HG03469 (cell line): ENCODE measurements around the gene EEF1AKMT2.
A peak's percentile ranks its signal among the peaks of the same experiment; 100 is the strongest.
"Not testable (repeated sequence)": the region's sequence is repeated elsewhere in the genome, so short reads cannot be mapped to it uniquely, and the experiment has no call there.

Experiments used
- ATAC-seq: cut with Tn5 transposase; IDR thresholded peaks from one replicate; pipeline ENCODE4 v1.9.1; 2021; ENCODE audit warnings: mild to moderate bottlenecking, moderate library complexity, moderate number of reproducible peaks; ENCODE audit not compliant: unreplicated experiment

The EEF1AKMT2 gene

DNA sequence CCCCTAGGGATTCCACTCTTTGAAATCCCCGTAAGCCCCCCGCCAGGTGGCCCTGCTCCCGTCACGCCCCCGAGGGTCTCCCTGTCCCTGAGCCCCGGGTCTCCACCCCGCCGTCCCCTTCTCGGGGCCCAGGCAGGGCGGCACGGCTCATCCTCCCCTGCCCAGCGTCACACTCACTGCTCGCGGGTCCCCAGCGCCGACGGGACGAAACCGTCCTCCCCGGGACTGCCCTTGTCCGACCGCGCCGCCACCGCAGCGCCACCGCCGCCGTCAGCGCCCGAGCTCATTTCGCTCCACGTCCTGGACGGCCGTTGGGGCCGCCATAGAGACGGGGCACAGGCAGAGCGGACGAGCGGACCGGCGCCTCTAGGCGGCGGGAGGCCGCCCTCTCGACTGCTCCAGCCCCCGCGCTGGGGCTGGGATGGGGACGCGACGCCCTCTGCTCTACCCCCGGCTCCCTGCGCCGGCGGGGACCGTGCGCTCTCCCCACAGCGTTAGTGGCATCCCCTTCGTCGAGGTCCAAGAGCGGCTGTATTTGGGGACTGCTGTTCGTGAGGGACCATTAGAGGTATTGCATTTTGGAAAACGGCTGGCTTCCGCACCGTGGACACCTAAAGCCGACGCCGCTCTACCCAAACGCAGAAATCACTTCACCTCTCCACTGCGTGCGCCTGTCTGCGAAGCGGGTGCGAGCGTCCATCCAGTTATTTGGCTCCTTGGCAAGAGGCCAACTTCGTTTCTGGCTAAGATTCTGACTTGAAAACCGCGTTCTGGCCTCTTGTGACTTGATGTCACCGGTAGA lies at the start of gene EEF1AKMT2:
Gene EEF1AKMT2 (minus strand): TSS at position 341 of the 802 bp plus-strand sequence. CDS start 54 bp downstream, at position 287.
- peak; percentile 78 for ATAC-seq

DNA sequence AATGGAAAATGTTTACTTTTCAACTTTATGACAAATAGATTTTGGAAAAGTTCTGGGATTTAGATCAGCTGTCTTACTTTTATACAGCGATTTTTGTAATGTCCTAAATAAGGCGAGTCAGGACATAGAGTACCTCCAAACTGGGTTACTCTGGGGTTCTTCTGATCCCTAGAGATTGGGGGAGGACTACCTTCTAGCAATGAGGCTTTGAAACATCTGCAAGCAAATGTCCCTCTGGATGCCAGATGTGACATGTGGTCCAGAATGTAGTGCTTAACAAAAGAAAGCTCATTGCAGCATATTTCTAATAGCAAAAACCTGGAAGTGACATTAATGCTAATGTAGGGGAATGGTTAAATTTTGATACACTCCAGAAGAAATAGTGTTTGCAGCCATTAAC lies 46.0 kb upstream of the EEF1AKMT2 start:
- ATAC-seq, result no peak

DNA sequence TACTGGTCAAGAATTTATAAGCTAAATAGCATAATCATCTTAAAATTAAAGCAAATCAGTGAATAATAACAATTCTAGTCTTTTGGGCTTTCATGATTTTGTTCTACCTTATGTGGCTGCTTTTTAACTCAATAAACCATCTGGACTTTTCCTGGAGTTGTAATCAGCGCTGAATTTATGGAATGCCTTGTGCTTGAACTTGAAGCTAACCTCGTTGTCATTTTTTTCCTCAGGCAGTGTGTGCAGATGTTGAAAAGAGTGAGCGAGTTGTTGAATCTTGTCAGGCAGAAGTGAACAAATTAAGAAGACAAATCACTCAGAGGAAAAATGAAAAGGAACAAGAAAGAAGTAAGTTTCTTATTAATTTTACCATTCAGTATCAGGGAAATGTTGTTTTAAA lies 39.4 kb upstream of the EEF1AKMT2 start:
- ATAC-seq, result no peak

DNA sequence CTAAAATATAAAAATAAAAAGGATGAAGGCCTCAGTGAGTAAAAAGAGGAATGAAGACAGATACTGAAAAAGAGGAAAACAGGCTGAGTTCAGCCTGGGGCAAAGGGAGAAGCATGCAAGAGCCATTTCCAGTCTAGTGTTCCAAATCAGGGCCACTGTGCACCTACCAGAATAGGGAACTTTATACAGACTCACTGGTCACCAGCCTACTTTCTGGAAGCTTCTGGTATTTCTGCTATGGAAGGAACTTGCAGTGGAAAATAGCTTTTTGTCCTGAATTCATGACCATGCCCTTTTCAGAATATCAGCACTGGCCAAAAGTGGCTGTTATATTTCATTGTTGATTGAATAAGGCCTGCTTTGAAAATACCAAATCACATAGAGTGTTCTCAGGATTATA lies 38.8 kb upstream of the EEF1AKMT2 start:
- ATAC-seq, result no peak

DNA sequence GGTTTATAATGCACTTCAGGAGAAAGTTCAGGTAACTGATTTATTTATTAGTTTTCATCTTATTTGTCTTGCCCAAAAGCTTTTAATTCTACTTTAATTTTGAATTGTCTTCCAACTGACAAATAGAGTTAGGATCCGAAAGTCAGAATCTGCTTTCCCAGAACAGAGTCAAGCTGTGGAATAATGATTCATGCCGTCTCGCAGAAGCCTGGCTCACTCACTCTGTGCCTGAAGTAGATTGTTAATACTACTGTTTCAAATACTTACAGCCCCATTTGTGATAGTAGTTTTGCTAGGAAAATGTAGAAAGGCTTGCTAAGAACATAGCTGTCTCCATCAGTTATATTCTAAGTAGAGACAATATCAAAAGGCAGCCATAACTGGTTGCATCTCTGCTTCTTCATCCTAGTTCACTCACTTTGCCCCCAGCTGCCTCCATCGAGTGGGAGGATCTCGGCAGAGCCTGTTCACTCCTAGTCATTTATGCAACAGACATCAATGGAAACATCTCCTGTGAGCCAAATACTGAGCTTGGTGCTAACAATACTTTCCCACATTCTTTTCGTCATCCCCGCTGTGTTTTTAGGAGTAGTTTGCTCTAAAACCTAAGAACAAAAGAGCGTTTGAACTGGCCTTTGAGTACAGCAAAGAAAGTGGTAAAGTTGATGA lies 37.9 kb upstream of the EEF1AKMT2 start:
- ATAC-seq, result no peak

DNA sequence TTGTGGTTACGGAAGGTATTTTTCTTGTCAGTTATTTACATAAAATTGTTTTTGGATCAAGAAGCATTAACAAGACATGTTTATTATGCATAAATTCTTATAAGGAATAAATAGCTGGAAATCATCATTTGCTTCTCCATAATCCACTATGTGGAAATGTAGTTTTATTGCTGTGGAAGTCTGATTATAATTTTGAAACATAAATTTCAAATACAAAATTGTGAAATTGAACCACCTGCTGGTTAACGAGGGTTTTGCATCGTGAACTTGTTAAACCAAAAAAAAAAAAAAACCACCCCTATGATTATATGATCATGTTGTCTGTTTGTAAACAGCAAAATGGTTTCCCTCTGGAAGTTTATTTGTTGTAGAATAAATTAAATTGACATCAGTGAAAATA lies 35.8 kb upstream of the EEF1AKMT2 start:
- no peak for ATAC-seq

DNA sequence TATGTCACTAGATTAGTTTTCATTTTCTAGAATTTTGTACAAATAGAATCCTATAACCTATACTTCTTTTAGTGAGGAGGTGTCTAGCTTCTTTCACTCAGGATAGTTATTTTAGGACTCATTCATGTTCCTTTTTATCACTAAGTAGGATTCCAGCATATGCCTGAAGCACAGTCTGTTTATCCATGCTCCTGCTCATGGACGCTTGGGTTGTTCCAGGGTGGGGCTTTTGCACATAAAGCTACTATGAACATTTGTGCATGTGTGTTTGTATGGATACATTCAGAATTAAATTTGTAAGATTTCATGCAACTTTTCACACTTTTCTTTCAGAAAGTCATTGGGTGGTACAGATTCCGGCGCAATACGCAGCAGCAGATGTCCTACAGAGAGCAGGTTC lies 34.6 kb upstream of the EEF1AKMT2 start:
- no peak for ATAC-seq

DNA sequence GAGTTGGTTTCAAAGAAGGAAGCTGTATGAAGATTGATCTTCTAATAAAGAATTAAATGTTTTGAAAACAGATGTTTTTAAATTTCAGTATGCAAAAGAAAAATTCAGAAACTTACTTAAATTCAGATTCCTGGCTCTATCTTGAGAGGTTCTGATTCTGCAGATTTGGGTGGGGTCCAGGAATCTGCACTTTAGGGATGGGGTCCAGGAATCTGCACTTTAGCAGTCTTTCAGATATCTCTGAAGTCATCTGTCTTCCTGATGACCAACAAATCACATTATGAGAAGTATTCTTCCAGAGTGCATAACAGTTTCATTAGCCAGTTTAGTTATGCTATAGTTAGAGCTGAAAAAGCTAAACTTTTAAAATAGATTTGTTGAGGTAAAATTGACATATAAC lies 34.0 kb upstream of the EEF1AKMT2 start:
- ATAC-seq, result no peak

DNA sequence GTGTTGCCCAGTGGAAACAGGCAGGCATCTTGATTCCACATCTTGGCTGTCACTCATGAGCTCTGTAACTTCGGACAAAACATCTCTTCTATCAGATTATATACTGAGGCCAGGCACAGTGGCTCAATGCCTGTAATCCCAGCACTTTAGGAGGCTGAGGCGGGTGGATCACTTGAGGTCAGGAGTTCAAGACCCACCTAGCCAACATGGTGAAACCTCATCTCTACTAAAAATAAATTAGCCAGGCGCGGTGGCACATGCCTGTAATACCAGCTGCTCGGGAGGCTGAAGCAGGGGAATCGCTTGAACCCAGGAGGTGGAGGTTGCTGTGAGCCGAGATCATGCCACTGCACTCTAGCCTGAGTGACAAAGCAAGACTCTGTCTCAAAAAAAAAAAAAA lies 33.2 kb upstream of the EEF1AKMT2 start:
- ATAC-seq, result not testable (repeated sequence)

DNA sequence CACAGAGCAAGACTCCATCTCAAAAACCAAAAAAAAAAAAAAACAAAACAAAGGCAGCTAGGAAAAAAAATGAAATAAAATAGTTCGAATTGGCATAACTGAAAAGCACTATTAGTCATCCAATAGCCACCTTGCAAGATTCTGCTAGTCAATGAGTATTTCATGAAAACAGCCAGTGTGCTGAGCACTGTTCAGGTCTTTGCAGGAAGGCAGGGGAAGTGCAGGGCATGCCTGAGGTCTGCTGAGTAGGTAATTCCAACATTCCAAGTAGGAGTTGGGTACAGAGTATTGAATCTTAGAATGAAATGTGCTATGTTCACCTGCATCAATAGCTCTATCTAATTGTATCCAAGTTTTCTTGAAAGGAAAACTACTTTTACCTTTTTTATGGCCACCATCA lies 32.8 kb upstream of the EEF1AKMT2 start:
- no peak for ATAC-seq

DNA sequence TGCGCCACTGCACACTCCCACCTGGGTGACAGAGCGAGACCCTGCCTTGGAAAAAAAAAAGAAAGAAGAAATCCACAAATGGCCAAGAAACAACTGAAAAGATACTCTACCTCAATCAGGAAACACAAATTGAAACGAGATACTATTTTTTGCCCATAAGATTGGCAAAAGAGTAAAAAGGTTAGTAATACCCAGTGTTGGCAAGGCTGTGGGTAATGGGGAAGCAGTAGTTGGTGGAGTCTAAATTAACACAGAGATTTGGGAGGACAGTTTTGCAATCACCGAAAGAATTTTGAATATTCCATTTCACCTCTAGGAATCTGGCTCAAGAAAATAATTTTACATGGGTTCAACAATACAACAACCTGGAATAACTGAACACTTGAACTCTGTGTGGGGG lies 29.8 kb upstream of the EEF1AKMT2 start:
- ATAC-seq, result no peak

DNA sequence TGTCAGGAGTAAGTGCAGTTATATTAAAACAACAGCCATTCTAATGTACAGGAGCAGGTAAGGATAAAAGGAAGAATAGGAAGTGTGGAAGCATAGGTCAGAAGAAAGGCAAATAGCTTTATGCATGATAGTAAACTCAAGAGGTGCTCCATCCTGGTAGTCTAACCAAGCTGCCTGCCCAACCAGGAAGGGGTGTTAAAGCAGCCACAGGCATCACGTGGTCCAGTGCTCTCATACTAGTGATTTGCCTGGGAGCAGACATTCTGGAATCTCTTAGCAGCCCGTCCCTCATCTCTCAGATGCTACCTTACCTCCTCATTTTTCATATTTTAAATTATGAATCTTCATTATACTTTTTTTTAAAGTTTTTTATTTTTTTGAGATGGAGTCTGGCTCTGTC lies 28.4 kb upstream of the EEF1AKMT2 start:
- ATAC-seq, result no peak

DNA sequence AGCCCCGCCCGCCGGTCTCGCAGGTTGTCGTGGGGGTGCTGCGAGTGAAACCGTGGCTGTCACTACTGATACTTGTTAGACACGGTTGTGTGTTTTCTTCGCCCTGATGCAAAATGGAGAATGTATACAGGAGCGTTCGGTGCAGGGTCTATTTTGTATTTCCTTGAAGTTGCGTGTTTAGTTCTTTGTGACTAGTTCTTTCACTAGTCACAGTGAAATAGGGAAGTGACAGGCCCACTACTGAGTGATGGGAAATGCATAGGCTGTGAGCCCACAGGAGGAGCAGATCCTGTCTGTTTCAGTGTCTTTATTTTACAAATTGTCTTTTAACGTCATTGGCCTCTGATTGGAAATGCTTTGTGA lies 10.6 kb upstream of the EEF1AKMT2 start:
- ATAC-seq, result no peak

DNA sequence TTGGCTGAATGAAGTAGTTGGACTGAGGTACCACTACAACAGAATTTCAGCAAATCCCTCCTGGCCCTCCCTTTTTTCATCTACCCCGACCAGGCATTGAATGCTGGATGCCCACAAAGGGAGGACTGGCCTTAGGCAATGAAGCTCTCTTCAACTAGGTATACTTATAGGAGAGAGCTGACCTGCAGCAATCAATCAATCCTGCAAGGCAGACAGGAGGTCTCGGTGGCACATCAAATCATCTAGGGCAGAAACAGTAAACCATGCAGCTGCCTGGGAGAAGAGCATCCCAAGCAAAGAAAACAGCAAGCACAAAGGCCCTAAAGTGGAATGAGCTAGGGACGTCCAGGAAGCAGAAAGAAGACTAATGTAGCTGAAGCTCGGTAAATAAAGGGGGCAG lies 7.5 kb upstream of the EEF1AKMT2 start:
- ATAC-seq, result no peak

DNA sequence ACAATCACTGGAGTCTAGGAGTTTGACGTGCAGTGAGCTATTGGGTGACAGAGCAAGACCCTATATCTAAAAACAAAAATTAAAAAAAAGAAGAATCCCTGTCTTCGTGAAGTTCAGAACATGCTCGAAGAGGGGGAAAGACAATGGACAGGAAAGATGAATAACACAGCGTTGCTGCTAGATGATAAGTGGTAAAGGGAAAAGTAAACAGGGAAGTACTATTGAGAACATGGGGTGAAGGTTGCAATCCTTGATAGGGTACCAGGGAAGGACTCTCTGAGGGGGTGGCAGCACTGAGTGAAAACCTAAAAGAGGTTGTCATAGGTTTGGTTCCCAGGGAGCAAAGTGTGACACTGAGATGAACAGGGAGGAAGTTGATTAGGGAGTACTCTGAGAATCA lies 7.1 kb upstream of the EEF1AKMT2 start:
- no peak for ATAC-seq

DNA sequence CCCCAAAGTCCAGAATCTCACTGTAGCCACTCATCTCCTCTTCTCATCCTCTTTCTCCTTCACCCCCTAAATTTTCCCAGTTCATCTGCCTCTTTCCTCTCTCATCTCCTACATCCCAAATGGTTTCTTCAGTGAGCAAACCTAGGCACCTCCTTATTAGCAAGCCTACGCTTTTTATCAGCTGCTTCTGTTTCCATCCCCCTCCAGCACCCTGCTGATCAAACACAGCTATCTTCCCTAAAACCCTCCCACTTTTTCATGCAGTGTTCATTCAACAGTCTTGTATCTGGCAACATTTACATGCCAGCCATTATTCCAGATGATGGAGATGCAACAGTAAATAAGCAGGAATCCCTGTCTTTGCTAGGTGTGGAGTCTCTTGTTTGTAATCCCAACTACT lies 6.7 kb upstream of the EEF1AKMT2 start:
- ATAC-seq, result no peak

DNA sequence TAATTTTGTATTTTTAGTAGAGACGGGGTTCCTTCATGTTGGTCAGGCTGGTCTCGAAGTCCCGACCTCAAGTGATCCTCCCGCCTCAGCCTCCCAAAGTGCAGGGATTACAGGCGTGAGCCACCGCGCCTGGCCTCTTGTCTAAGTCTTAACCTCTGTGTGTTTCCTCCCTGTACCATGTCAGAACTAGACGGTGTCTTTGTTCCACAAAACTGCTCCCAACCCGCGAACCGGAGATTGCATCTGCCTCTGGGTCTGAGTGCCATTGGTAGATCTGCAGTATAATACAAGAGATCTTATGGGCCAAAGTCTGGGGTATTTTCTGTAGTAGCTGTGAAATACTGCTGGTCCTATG lies 1.3 kb upstream of the EEF1AKMT2 start:
- no peak for ATAC-seq

DNA sequence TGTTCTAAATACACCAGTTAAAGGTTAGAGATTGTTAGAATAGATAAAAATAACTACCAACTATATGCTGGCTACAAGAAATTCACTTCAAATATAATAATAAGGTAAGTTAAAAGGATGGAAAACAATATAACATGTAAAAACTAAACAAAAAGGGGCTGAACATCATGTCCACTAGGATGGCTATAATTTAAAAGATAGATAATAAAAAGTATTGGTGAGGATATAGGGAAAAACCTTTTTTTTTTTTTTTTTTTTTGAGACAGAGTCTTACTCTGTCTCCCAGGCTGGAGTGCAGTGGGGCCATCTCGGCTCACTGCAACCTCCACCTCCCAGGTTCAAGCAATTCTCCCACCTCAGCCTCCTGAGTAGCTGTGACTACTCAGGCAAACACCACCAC lies 8.8 kb downstream of the EEF1AKMT2 start:
- not testable (repeated sequence) for ATAC-seq

DNA sequence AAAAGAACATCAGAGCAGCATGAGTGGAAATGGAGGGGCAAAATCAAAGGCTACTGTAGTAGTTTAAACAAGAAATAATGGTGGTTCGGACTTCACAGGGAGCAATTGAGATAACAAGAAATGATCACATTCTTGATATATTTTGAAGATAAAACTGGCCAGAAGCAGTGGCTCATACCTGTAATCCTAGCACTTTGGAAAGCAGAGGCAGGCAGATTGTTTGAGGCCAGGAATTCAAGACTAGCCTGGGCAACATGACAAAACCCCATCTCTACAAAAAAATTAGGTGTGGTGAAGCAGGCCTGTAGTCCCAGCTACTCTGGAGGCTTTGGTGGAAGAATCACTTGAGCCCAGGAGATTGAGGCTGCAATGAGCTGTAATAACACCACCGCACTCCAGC lies 22.9 kb downstream of the EEF1AKMT2 start:
- no peak for ATAC-seq

DNA sequence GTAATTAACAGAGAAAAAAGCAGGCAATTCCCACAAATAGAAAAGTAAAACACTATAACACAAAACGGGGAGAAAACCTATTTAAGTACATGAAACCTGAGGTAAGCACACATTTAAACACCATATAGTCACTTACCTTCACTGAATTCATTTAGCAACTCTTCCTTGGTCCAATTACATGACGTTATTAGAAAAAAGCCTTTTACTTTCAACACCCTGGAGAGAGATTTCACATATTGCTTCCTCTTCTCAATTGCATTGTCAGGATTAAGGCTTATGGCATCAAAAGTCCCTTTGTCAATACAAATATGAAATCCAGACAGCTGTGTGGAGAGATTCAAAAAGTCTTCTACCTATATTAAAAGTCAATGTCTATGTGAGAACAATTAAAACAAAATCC lies 26.4 kb downstream of the EEF1AKMT2 start:
- no peak for ATAC-seq

DNA sequence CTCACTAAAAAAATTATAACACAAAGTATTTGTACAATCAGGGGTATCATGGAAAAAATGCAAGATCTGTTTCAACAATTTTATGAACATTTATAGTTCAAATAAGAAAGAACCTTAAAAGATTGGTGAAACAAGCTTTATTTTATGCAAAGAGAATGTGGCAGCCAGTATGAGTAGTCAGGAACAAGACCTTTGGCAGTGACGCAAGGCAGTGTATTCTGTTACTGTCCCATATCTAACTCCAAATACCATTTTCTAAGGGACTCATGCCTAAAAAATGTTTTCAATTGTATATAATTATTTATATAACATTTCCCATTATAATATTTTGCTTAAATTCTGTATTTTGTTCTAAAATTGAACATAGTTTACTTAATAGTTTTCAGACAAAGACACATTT lies 28.4 kb downstream of the EEF1AKMT2 start:
- no peak for ATAC-seq

DNA sequence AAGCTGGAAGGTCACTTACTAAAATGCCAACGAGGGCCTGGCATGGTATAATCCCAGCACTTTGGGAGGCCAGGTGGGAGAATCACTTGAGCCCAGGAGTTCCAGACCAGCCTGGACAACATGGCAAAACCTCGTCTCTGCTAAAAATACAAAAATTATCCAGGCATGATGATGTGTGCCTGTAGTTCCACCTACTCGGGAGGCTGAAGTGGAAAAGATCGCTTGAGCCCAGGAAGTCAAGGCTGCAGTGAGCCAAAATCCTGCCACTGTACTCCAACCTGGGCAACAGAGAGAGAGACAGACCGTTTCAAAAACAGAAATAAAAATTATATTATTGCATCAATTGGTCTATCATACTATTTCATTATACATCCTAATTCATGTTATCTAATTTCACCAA lies 29.4 kb downstream of the EEF1AKMT2 start:
- ATAC-seq, result no peak
